Vagina (tissue), 2 donors: Measurements from ENCODE around the gene NOM1.

Experiments used
- POLR2A ChIP-seq, 2 donors: fragments of 450-650 bp; IDR thresholded peaks; one replicate each; pipeline ENCODE4 v1.6.1; 2017; ENCODE audit warnings: antibody characterized with exemption in 2 of 2, mild to moderate bottlenecking in 2 of 2, moderate library complexity in 2 of 2
- POLR2AphosphoS5 ChIP-seq, 2 donors: sonication (generic); formaldehyde crosslinking; IDR thresholded peaks; one replicate each; pipeline ENCODE4 v1.9.0; 2017; ENCODE audit warnings: antibody characterized with exemption in 2 of 2, mild to moderate bottlenecking in 2 of 2, low read depth in 1 of 2; ENCODE audit not compliant: insufficient read depth in 1 of 2
- TF ChIP-seq, protein P1 (sequence below), 3 experiments: fragments of 450-650 bp in 2 of 3; fragments of 200-600 bp in 1 of 3; sonication (generic) in 1 of 3; IDR thresholded peaks; one replicate each; pipeline ENCODE4 v1.5.1; 2017 to 2019; ENCODE audit warnings: antibody characterized with exemption in 3 of 3, mild to moderate bottlenecking in 2 of 3, moderate library complexity in 2 of 3

- TF ChIP-seq, protein P1, sequence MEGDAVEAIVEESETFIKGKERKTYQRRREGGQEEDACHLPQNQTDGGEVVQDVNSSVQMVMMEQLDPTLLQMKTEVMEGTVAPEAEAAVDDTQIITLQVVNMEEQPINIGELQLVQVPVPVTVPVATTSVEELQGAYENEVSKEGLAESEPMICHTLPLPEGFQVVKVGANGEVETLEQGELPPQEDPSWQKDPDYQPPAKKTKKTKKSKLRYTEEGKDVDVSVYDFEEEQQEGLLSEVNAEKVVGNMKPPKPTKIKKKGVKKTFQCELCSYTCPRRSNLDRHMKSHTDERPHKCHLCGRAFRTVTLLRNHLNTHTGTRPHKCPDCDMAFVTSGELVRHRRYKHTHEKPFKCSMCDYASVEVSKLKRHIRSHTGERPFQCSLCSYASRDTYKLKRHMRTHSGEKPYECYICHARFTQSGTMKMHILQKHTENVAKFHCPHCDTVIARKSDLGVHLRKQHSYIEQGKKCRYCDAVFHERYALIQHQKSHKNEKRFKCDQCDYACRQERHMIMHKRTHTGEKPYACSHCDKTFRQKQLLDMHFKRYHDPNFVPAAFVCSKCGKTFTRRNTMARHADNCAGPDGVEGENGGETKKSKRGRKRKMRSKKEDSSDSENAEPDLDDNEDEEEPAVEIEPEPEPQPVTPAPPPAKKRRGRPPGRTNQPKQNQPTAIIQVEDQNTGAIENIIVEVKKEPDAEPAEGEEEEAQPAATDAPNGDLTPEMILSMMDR (IDR thresholded peaks at IDR 0.05) = no peak
- TF ChIP-seq POLR2AphosphoS5 (IDR thresholded peaks at IDR 0.05; ENCODE audit: insufficient read depth in 1 of 2, low read depth in 1 of 2) = no peak
- TF ChIP-seq POLR2A (IDR thresholded peaks at IDR 0.05) = no peak
These were observed 59.8 kb downstream of the NOM1 start for GRCh38 chr7:157009170-157009777.
